Hematopoietic multipotent progenitor cell treated with erythropoietin and hydrocortisone succinate and interleukin-3 and kit ligand, for 8 days (in vitro differentiated cells): ENCODE data around the gene KCTD3.

ENCODE experiments used
- DNase-seq: peaks from one replicate; pipeline ENCODE4 v3.0.0-alpha.2; 2015

The KCTD3 gene

DNA sequence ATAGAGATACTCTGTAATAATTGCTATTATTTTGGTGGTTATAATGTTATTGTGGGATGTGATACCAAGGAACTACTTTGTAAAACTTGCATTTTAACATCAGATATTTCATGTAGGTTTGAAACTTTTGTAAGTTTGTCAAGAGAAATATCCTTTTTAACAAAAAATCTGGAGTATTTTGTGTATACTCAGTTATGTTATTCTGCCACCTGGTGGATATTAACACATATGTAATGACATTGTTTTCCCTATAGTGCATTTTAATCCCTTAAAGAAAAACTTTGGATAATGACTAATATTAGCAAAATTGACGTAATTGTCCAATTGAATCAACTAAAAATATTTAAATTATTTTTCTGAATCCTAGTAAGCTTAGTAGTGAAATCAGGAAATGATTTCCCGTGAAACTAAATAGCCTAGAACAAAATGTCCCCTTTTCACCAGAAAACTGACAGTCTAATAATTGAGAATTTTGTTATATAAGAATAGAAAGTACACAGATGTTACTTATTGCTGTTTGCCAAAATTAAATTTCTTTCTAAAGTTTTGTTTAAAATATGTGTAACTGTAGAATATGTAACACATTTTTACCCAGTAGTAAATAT is 39.6 kb downstream of the KCTD3 start:
- DNase-seq = peak; percentile 31

DNA sequence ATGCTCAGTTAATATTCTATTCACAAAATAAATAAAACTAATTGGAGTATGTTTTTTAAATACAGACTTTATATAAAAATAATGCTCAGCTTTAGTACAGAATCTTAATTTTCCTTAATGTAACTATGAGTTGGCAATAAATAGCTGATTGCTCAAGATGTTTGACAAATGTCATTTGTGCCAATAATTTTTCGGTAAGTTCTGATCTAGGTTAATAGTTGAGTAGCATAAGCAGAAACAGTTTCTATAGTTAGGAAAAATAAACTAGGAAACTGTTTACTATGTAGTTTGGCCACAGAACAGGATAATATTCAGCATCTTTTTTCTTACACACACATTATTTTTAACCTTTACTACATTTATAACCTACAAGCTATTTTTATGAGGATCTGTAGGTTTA is 40.3 kb downstream of the KCTD3 start:
- no peak for DNase-seq

DNA sequence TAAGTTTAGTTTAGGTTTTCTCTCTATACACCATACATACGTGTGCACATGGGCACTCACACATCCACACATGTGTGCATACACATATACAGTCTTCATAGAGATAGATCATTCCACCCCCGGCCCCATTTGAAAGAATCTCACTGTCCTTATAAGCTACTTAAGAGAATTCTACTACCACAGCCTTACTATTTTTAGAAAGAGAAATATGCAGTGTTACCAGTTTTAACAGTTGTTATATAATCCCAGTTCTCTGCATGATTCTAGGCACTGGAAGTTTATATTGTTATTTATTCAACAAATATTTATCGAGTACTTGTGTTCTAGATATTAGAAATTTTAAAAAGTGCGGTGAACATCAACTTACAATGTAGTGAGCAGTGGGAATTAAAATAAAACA is 41.5 kb downstream of the KCTD3 start:
- no peak for DNase-seq

DNA sequence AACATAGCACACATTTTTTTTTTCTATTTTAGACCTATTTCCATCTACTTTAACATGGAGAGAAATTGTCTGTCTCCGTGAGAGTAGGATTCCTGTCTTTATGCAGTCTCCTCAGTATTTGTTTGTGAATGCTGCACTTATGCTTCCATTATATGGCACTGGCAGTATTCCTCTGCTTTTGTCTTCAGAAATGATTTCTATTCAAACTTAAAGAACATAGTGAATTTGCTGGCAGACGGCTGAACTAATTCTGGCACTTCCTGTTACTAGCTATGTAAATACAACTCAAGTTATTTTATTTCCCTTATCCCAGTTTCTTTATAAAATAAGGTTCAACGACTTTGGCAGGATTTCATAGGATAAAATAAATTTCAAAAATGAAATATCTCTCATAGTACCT is 45.3 kb downstream of the KCTD3 start:
- no peak for DNase-seq

DNA sequence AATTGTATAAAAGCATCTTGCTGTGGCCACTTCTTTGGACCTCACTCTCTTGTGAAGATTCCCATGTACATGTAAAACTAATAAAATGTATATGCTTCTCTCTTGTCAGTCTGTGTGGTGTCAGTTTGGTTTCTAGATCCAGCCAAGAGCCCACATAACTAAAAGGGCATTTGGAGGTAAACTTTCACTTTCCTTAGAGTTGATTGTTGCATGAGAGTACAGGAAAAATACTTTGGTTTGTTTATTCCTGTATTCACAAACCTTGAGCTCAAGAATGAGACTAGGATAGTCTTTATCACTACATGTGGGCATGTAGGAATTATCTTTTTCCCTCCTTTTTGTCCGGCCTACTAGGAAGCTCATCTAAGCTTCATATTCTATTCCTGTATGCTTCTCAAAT is 50.9 kb downstream of the KCTD3 start:
- DNase-seq = no peak

DNA sequence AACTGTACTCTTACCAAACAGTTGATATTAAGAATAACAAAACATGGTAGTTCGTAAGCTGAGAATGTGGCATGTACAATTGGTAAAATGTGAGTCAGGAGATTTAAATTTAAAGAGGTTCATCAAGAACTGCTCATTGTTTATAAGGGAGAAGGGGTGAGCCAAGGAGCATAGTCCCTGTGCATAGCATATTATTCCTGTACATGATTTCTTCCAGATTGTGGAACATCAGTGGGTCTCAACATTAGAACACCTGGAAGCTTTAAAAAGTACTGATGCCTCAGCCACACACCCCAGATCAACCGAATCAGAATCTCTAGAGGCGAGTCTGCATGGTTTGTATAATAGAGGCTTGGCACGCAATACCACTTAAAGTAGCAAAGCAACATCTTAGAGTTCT is 56.1 kb downstream of the KCTD3 start:
- no peak for DNase-seq

DNA sequence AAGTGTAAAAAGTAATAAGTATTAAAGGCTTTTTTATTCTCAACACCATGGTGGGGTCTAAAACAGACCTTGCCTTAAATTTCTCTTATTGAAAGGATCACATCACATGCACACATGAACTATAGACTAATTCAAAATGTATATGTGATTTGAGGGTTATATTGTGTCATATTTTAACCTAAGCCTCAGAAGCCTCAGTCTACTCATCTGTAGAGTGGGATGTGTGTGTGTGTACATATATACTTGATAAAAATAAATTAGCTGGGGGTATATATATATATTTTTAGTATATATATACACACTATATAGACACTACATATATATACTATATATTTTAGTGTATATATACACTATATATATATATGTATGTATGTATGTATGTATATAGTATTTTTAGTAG is 58.8 kb downstream of the KCTD3 start:
- no peak for DNase-seq

DNA sequence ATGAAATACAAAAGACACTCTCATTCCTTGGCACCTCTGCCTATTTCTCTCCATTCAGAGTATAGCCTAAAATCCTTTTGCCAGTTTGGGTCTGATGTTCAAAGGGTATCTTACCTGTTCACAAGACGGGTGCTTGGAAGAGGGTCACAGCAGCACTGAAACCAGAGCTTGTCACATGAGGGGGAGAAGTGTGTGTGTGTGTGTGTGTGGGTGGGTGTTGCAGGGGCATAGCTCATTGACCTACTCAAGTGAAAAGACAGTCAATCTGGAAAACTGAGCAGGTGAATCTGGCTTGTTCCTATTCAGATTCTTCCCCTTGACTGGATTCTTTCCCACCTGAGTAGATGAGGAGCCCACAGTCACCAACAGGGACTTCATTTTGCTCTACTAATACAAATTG is 63.9 kb downstream of the KCTD3 start:
- no peak for DNase-seq

DNA sequence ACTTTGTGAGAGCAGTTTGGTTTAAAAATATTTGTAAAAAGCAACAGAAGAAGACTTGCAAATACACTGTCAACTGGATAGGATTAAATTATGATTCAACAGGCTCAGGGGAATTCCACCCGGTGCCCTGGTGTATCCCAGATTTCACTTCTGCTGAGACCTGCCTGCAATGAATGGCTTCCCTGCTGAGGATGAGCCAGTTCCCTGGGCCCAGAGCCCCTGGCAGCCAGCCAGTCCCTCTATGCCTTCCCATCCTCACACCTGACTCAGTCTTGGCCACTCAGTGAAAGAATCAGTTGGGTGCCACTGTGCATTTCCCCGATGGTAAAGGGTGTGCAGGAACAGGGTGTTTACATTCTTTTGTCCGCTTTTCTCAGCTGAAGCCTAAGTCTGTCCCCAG is 64.4 kb downstream of the KCTD3 start:
- no peak for DNase-seq

DNA sequence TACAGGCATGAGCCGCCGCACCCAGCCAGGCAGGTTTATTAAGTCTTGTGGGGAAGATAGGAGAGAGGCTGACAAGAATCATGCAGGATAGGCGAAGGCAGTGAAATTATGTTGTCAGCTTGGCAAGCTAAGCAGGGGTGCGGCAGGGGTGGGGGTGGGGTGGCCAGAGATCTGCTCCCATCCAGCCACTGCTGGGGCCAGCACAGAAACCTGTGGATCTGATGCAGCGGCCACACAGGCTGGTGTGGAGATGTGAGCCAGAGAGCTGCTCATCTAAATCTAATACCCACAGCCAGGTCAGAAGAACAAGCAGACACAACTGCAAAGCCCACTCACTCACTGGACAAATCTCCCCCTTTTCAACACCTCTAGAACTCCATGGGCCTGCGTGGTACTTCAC is 68.7 kb downstream of the KCTD3 start:
- DNase-seq = no peak

DNA sequence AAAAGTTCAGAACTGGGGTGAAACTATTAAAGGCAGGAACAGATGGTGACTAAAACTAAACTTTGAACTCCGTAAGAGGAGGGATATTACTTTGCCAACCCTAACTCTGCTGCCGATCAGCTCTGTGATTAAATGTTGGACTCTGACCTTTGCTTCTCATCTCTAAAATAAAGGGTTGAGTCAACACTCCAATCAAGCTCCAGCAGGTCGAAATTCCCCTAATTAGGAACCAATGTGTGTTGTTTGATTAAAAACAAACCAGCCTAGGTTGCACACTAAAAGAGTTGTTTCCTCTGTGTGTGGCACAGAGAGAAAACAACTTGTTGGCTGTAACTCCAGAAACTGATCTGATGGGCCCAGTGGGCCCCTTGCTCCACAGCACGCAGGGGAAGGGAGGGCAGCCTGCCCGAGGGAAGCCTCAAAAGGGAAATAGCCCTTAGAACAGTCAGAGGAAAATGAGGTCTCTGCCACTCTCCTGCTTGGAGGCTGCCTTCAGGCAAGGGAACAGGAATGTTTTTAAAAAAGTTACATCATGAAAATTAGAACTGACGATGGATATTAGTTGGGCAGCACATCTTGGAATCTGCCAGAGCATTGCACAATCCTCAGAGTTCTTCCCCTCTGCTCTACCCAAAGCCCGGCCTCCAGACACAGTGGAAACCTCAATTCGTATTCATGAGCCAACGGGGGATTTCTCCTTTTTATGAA is 69.3 kb downstream of the KCTD3 start:
- no peak for DNase-seq

DNA sequence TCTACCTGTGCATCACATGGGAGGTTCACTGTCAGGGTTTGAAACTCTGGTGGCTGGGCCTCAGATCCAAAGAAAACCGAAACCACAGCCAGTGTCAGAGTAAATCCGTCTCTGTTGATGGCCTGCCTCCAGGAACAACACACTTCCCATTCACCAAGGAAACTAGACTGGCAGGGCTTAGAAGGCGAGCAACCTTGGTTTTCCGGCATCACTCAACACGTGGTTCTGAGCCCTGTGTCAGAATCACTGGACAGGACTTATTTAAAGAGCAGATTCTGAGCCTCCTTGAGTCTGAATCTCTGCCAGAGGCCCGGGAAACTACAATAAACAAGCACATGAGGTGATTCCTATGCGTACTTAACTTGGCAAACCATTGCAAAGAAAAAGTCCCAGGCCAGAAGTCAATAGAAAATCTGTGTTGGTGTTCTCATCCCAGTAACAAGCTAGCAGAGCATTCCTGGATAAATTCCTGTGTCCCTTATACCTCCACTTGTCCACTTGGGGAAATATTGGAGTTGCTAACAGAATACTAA is 70.0 kb downstream of the KCTD3 start:
- DNase-seq = no peak

DNA sequence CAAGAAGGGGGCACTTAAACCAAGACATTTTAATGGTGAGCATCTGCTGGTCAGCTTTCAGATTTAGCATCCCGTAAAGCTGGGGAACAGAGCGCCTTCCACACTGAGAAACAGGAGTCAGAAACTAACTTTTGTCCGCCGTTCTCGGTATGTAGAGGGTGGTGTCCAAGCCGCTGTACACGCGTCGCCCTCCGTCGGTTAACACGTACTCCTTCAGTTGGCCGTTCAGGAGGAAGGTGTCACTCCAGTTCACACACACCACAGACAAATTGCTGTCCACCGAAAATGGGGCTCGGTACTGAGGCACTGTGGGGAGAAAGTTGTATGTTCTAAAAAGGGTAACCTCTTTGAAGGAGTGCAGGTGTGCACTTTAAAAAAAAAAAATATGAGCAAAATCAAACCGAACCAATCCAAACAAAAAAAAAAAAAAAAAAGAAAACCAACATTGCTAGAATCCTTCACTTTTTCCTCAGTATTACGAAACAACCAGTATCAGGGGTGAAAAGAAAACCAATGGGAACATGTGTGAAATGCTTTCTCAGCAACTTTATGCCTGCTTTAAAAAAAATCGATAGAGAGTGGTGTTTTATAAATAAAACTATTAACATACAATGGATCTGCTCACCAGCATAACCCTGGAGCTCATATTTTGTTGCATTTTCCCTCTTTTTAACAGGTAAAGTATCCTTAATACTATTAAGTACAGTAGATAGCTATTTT is 73.5 kb downstream of the KCTD3 start:
- no peak for DNase-seq

DNA sequence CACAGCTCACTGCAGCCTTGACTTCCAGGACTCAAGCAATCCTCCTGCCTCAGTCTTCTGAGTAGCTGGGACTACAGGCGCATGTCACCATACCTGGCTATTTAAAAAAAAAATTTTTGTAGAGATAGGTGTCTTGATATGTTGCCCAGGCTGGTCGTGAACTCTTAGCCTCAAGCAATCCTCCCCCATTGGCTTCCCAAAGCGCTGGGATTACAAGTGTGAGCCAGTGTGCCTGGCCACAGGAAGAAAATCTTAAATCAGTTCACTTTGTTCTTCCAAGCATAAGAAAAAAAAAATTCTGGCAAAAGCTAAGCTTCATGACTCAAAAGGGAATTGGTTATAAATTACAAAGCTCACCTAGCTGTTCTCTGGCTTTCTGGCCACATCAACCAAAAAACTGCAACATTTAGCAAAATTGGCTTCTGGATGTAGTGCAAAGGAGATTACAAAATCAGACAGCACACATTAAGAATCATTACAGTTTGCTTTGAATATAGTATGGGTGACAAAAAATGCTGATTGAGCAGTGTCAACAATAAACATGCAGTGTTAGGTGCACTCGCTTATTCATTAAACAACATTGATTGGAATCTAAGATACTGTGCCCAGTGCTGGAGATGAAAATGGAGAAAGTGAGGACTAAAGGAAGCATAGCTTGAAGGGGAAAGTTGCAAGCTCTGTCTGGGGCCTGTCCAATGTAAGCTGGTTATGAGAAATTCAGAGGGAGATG is 76.7 kb downstream of the KCTD3 start:
- DNase-seq = no peak

DNA sequence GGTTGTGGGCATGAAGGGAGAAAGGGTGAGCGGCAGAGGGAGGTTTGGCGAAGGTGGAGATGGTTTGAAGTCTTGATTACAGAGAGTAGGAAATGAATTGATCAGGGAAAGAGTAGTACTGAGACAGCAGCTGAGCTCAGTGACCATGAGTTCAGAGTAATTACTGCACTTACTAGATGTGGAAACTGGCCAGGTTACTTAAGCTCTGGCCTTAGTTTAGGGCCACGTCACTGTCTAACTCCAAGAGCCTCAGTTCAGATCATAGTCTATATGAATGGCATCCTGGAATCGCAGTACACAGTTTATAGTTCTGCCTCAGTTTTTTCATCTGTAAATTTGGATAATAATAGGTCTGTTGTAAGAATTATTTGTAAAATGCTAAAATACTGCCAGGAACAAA is 78.1 kb downstream of the KCTD3 start:
- DNase-seq = no peak

DNA sequence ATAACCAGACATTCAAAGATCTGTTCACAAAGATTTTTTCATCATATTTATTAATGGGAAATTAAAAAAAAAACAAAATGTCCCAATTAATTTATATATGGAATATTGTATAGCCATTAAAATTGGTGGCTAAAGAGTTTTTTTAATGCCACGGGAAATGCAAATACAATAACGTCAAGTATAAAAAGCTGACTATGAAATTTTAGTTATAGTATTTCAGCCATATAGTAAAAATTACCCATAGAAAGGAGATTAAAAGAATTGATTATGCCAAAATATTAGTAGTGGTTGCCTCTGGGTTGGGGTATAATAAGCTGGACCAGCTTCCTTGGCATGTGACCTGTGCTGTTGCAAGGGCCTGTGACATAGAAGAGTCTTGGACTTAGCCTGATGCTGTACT is 78.8 kb downstream of the KCTD3 start:
- DNase-seq = no peak

DNA sequence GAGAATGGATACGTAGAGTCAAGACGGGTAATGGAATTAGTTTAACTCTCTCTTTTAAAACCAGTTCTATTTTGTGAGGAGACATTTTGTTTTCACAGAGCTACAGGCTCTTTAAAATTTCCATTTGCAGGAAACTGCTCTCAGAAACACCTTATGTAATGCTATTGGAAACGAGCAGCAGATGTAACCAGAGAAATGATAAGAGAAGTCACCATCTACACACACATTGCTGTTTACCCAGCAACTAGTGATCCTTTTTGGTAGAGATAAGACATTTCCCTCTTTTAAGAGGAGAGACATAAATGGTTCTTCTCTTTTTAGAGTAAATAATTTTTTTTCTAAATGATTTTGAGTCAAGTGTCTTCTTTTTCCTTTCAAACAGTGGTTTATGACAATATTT is 80.6 kb downstream of the KCTD3 start:
- DNase-seq = no peak

DNA sequence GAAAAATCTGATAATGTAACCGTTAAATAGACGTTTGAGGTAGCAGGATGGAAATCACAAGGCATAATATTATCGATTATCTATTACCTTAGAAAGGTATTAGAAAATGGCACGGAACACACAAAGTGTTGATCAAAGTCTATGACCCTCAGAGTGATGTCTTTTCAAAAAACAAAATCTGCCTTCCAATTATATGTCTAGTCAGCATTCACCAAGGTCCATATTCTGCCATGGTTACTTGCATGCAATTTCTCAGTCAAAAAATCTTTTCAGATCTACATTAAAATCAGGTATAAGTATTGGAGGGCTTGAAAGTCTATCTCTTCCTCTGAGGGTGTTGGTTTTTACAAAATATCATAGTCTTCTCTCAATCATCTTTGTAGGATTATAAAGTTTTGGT is 81.9 kb downstream of the KCTD3 start:
- DNase-seq = no peak

DNA sequence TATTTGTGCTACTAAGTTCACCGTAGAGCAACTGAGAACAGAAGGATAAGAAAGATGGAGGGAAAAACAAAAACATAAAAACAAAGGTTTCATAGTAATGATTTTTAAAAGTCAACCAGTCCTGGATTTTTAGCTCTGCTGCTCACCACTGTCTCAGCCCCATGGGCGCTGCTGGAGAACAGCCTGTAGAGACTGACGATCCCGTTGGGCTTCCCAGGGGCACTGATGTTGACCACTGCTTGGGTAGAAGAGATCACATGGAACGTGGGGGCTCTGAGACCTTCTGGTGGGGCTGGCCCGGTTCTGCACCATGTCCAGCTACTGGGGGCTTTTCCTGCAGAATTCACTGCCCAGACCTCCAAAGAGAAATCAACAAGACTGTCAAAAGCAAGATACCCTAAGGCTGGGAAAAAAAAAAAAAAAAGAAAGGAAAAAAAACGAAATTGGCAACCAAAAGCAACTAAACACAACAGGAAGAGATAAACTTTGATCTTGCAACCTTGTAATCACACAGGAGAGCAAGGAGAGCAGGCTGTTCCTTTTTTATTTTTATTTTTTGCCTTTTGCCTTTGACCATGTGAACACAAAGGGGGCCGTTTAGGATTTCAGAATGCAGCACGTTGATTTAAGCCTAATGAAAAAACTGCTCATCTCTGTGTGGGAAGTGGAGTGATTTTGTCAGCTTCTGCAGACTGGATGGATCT is 83.5 kb downstream of the KCTD3 start:
- no peak for DNase-seq

DNA sequence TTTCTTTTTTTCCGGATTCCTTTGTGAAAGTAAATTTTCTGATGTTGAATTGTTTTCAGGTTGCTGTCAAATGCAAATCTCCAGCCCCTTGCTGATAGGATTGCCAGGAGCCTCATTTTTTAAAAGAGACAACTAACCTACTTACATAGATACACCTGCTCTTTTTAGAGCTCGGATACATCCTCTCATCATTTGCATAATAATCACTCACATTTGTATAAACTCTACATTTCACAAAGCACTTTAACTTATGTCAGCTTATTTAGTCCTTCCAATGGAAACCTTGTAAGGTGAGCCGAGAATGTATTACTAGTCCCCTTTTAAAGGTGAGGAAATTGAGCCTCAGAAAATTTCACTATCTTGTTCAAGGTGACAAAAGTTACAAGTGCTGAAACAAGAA is 84.8 kb downstream of the KCTD3 start:
- DNase-seq = no peak

DNA sequence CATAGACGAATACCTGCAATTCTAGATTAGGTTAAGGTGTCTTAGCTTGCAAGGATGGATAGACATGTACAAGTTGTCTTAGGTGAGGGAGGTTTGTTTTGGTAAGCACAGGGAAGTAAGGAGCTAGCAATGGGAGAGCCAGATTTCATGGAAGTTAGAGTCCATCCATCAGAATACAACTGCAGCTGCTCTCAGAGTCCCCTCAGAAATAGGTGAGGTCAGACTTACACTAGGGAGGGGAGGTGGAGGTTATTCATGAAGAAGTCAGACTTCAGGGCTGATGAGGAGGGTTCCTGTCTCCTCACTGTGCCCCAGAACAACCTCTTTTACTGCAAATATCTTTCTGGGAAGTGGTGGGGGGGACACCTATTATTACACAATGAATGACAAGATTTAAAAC is 85.3 kb downstream of the KCTD3 start:
- no peak for DNase-seq

DNA sequence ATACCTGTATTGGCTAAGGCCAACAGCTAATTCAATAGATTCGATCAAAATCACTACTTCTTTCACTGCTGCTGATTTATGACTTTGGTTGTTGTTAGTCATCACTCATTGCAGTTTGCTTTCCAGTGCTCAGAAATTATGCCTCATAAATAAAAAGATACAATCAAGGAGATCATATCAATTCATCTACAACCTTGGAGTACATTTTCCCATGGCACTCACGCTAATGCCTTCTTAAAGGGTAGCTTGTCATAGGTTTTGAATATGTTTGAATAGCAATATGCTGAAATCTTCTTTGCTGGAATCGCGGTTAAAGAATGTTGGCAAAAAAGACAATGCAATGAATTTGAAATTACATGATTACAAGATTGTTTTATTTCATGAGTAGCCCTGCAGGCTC is 89.9 kb downstream of the KCTD3 start:
- no peak for DNase-seq

DNA sequence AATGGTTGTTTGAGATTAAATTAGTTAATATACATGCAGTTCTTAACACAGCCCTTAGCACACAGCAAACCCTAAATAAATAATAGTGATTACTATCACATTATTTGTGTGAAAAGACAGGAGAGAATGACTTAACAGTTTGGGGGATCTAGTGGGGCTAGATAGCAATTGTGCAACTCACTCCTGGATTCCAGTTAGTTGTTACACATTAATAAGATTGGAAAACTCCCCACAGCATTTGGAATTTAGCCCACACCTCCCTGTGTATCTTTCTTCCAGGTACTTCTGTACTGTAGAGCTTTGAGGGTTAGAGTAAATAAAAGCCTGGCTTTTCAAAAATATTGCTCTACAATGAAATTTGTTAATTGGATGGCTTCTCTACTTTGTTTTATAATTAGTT is 93.2 kb downstream of the KCTD3 start:
- no peak for DNase-seq
